22Rv1 (cell line): ENCODE data around the gene C1QTNF4.

Experiments used
- CTCF ChIP-seq: fragments of 450-650 bp; IDR thresholded peaks from 2 replicates; pipeline ENCODE4 v1.5.1; 2017; ENCODE audit warnings: mild to moderate bottlenecking
- ZFX ChIP-seq: fragments of 450-650 bp; IDR thresholded peaks from 2 replicates; pipeline ENCODE4 v1.6.1; 2017; ENCODE audit warnings: antibody characterized with exemption, borderline replicate concordance

- TF ChIP-seq CTCF (no peak), ZFX (no peak)
These were observed 48.9 kb downstream of the C1QTNF4 start for GRCh38 chr11:47545298-47545697.
